ENCODE data around the gene CHRND. TPM values are rescaled to one million over a fixed set of nuclear protein-coding genes. Genes with fewer than 3 reads are reported as not detected.

The CHRND gene
- total RNA-seq, 2 donors from 2014 or later: not detected

DNA sequence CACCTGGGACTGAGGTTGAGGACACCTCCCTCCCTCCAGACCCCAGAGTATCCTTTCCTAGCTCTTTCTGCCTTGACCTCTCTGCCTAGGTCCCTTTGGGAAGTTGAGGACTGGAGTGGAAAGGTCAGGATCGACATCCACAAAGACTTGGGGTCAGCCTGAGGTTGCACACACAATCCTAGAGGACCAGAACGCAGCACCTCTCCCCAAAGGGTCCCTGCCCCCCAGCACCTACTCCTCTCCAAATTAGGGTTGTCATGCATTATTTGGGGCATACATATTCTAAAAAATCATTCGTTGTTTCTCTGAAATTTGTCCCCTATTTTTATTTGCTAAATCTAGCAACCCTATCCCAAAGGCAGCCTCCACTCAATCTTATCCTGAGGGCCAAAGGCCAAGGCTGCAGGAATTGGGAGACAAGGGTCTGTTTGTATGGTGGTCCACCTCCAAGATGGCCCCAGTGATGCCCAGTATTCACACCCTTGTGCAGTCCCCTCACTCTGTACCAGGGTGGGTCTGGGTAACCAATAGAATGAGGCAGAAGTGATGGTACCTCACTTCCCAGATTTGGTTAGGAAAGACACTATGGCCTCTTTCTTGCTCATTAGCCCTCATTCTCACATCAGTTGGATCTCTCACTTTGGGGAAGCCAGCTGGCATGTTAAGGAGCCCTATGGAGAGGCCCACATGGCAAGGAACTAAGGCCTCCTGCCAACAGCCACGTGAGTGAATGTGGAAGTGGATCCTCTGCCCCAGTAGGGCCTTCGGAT, 10.0 kb downstream of the CHRND start:
- DNase-seq: no peak
- intact Hi-C loops (cut with DNase I, micrococcal nuclease): no loop called here

GRCh38 chr2:232537079-232537478, 11.1 kb downstream of the CHRND start:
- intact Hi-C loops (cut with DNase I, micrococcal nuclease): no loop called here
- DNase-seq (peak in 1 of 2 donors; percentile 44), ATAC-seq (peak; percentile 51)

More for the DNA sequence above, 10.0 kb downstream of the CHRND start:
- no peak for ATAC-seq

DNA sequence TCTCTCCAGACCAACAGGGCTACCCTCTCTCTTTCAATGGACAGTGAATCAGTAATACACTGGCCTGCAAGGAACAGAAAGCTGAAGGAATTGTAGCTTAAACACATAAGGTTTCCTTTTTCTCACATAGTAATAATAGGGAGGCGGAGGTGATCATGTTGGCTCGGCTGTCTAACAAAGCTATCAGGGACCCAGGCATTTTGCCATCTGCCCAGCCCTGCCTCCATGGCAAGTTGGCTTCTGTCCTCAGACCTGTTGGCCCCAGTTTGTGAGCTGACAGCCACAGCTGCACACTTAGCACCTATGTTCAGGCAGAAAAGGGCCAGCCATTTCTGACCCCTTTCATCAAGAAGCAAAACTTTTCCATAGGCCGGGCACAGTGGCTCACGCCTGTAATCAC, 11.5 kb downstream of the CHRND start:
- DNase-seq: no peak
- intact Hi-C loops (cut with DNase I, micrococcal nuclease): no loop called here
- no peak for ATAC-seq

DNA sequence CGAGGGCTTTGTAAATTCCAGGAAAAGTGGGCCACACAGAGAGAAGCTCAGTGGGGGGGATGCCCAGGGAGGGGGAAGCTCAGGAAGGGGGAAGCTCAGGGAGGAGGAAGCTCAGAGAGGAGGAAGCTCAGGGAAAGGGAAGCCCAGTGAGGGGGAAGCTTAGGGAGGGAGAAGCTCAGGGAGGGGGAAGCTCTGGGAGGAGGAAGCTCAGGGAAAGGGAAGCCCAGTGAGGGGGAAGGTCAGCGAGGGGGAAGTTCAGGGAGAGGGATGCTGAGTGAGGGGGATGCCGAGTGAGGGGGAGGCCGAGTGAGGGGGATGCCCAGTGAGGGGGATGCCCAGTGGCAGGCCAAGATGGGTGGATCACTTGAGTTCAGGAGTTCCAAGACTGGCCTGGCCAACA, 12.7 kb downstream of the CHRND start:
- ATAC-seq: no peak
- intact Hi-C loops (cut with DNase I, micrococcal nuclease): no loop called here
- no peak for DNase-seq

GRCh38 chr2:232539298-232540231, 13.6 kb downstream of the CHRND start, which contains the start of gene CHRNG:
Gene CHRNG (plus strand): TSS chr2:232539692. CDS start chr2:232539748, 56 bp downstream.
- ATAC-seq (no peak), DNase-seq (no peak)
- intact Hi-C loops (cut with DNase I, micrococcal nuclease): no loop called here

DNA sequence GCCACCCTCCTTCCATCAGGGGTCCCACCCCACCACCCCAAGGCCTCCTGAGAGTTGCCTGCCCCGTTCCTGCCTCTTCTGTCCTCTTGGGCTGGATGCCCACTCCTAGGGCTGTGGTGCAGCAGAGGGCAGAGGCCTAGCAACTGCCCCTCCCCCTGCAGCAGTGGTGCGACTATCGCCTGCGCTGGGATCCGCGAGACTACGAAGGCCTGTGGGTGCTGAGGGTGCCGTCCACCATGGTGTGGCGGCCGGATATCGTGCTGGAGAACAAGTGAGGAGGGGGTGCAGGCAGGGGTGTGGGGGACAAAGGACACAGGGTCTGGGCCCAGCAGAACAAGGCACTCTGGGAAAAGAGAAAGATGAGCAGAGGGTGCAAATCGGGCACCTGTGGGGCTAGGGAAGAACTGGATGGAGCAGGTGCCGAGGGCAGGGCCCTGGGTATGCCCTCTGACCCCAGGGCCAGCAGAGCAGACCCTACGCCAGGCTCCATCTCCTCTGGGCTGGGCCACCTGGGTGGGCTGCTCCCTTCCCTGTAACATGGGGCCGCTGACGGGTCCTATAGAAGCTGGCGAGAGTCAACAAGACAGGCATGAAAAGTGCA, 14.6 kb downstream of the CHRND start:
- ATAC-seq (no peak), DNase-seq (no peak)
- intact Hi-C loops (cut with DNase I, micrococcal nuclease): no loop called here

DNA sequence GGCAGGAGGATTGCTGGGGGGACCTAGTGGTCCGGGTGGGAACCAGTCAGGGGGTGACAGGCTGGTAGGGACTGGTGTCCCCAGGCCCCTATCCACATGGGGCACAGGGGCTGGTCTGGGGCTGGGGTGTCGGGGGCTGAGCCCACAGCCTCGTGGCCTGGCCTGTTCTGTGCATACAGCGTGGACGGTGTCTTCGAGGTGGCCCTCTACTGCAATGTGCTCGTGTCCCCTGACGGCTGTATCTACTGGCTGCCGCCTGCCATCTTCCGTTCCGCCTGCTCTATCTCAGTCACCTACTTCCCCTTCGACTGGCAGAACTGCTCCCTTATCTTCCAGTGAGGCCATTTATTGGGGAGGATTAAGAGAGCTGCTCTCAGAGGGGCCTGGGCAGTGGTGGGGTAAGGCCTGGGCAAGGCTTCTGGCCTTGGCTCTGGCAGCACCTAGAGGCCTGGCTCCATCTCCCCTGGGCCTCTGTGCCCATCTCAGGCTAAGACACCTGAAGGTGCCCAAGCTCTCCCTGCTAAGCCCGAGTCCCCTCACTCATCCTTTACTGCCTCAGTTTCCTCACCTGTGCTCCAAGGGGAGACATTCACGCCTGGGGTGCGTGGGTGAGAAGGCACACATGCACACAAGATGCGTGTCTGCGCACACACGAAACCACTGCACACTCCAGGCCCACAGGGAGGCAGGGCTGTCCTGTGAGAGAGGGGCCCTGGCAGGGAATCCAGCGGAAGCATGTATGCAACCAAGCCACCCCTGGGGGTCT, 15.4 kb downstream of the CHRND start:
- ATAC-seq: peak; percentile 15
- no peak for DNase-seq
- intact Hi-C loops (cut with DNase I, micrococcal nuclease): no loop called here

DNA sequence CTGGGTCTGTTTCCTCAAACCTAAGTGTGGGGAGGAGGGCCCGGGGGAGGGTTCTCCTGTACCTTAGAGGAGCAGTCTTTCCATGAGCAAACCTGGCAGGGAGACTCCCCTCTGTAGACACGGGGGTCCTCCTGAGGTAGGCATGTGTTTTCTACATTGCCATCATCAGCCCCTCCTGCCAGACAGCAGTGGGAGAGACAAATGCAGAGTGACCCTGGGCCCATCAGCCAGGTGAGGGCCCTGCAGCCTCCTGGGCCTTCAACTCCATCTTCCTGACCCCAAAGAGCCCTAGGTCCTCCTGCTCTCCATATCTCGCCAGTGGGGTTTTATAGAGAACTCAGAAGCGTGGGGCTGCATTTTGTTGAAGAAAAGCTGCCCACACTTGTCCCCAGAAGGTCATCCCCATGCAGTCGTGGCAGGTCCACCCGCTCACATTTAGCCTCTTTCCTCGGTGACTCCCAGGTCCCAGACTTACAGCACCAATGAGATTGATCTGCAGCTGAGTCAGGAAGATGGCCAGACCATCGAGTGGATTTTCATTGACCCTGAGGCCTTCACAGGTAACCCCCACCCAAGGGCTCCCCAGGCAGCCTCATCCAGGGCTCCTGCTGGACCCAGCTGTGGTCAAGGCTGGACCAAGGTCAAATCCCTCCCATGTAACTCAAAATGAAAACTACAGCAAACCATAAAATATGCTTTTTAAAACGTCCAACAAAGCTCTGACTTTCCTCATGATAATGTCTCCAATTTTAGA, 16.2 kb downstream of the CHRND start:
- ATAC-seq: no peak
- DNase-seq: no peak
- intact Hi-C loops (cut with DNase I, micrococcal nuclease): no loop called here

DNA sequence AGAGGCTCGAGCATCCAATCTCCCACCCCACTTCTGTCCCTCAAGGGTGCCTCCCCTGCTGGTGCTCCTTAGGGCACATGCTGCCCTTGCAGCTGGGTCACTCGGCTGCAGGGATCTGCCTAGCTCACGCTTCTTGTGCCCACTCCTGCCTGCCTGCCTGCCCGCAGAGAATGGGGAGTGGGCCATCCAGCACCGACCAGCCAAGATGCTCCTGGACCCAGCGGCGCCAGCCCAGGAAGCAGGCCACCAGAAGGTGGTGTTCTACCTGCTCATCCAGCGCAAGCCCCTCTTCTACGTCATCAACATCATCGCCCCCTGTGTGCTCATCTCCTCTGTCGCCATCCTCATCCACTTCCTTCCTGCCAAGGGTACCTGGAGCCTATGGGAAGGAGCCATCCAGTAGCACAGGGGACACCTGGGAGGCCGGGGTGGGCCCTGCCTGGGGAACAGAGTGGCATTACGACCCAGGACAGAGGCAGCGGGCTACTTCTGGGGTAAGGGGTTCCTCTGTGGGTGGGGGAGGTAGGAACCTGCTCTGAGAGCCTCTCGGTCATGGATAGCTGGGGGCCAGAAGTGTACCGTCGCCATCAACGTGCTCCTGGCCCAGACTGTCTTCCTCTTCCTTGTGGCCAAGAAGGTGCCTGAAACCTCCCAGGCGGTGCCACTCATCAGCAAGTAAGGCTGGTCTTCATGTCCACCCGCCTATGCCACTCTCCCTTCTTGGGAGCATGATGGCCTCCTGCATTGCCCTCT, 16.9 kb downstream of the CHRND start:
- DNase-seq: no peak
- intact Hi-C loops (cut with DNase I, micrococcal nuclease): no loop called here
- no peak for ATAC-seq

DNA sequence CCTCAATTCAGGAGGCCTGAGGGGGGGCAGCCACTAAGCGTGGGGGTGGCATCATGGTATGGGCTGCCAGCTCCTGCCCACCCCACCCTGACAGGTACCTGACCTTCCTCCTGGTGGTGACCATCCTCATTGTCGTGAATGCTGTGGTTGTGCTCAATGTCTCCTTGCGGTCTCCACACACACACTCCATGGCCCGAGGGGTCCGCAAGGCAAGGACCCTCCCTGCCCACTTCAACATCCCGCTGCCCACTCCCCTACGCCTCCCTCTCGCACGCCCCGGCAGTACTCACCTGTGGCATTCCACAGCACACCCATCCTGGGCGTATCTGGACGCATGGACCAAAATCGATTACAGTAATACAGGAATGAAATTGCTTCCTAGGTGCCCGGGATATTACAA, 17.5 kb downstream of the CHRND start:
- no peak for DNase-seq
- ATAC-seq: no peak
- intact Hi-C loops (cut with DNase I, micrococcal nuclease): no loop called here

- intact Hi-C loops (cut with DNase I, micrococcal nuclease): no loop called here
- no peak for ATAC-seq
- DNase-seq: no peak
These were observed 18.1 kb downstream of the CHRND start for GRCh38 chr2:232543928-232544631.

DNA sequence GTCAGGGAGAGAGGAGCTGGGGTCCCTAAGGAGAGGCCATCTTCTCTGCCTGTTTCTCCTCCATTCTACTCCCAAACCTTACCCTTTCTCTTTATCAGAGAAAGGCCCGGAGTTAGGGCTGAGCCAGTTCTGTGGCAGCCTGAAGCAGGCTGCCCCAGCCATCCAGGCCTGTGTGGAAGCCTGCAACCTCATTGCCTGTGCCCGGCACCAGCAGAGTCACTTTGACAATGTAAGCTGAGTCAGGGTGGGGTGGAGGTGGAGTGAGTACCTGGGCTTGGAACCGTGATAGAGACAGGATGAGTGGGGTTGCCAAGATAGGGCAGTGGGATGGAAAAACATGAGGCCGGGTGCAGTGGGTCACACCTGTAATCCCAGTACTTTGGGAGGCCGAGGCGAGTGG, 18.7 kb downstream of the CHRND start:
- DNase-seq: no peak
- ATAC-seq: no peak
- intact Hi-C loops (cut with DNase I, micrococcal nuclease): no loop called here

- DNase-seq (no peak), ATAC-seq (no peak)
- intact Hi-C loops (cut with DNase I, micrococcal nuclease): no loop called here
These were observed 19.8 kb downstream of the CHRND start for GRCh38 chr2:232545511-232546375.

- ATAC-seq: no peak
- DNase-seq: no peak
- intact Hi-C loops (cut with DNase I, micrococcal nuclease): no loop called here
These were observed 22.0 kb downstream of the CHRND start for GRCh38 chr2:232547991-232548390.

- intact Hi-C loops (cut with DNase I, micrococcal nuclease): no loop called here
- no peak for DNase-seq
- no peak for ATAC-seq
These were observed 23.8 kb downstream of the CHRND start for GRCh38 chr2:232549655-232550353.
